IMR-90 (cell line): ENCODE measurements around the gene HSPA6. TPM values are rescaled to one million over a fixed set of nuclear protein-coding genes. Genes with fewer than 3 reads are reported as not detected.

ENCODE experiments used
- ATAC-seq: fragments of 200-7000 bp; cut with Tn5 transposase; 2 replicates; pipeline ENCODE4 v1.9.1; 2020; ENCODE audit warnings: low read depth, mild to moderate bottlenecking, moderate library complexity
- BruUV-seq: library from RNA; stranded (reverse); fragments of 400-500 nt; replicated peaks from 2 replicates; lab custom pipeline; 2021; lab: Mats Ljungman, UMichigan
- CTCF ChIA-PET: fragments of 300-600 bp; formaldehyde crosslinking; extraction: SDS; loops from one replicate; lab custom pipeline; 2021; ENCODE audit warnings: antibody characterized with exemption; lab: Yijun Ruan, JAX
- POLR2A ChIA-PET: fragments of 300-600 bp; sonication (Branson Sonifier 250); formaldehyde crosslinking; loops from one replicate; lab custom pipeline; 2022; ENCODE audit warnings: antibody characterized with exemption; ENCODE audit not compliant: unreplicated experiment; lab: Charles Lee
- DNase-seq: peaks from one replicate; pipeline ENCODE4 v3.0.0; 2013
- H2AFZ ChIP-seq: replicated peaks from 2 replicates; pipeline ENCODE3; 2013; ENCODE audit warnings: low read length, mild to moderate bottlenecking; ENCODE audit not compliant: poor library complexity
- H2AK5ac ChIP-seq: 2 replicates; pipeline ENCODE4 v1.6.1; 2013; ENCODE audit warnings: low read depth, low read length, inconsistent platforms
- H2AK9ac ChIP-seq: replicated peaks from 2 replicates; pipeline ENCODE3; 2013; ENCODE audit warnings: mild to moderate bottlenecking, low read depth, low read length, moderate library complexity; ENCODE audit not compliant: poor library complexity
- H2BK120ac ChIP-seq: 2 replicates; pipeline ENCODE4 v1.6.1; 2013; ENCODE audit warnings: low read depth, low read length, inconsistent platforms
- H2BK15ac ChIP-seq: 3 replicates; pipeline ENCODE4 v1.6.1; 2013; ENCODE audit warnings: low read depth, low read length, inconsistent platforms
- H2BK20ac ChIP-seq: 2 replicates; pipeline ENCODE4 v1.6.1; 2013; ENCODE audit warnings: low read depth, mild to moderate bottlenecking, inconsistent platforms, low read length, moderate library complexity
- H2BK5ac ChIP-seq: 2 replicates; pipeline ENCODE4 v1.6.1; 2013; ENCODE audit warnings: mild to moderate bottlenecking, low read depth, low read length, inconsistent platforms; ENCODE audit not compliant: poor library complexity, severe bottlenecking
- H3K14ac ChIP-seq: replicated peaks from 2 replicates; pipeline ENCODE4 v1.6.1; 2013; ENCODE audit warnings: low read depth, low read length, inconsistent platforms
- H3K18ac ChIP-seq: 2 replicates; pipeline ENCODE4 v1.6.1; 2013; ENCODE audit warnings: low read depth, low read length, control low read depth
- H3K23ac ChIP-seq: 2 replicates; pipeline ENCODE4 v1.6.1; 2013; ENCODE audit warnings: low read depth, low read length, inconsistent platforms
- H3K27ac ChIP-seq: 2 replicates; pipeline ENCODE4 v1.5.1; 2013; ENCODE audit warnings: mild to moderate bottlenecking, control low read depth, low read length; ENCODE audit not compliant: insufficient read depth
- H3K27me3 ChIP-seq: 2 replicates; pipeline ENCODE4 v1.6.1; 2013; ENCODE audit warnings: low read length; ENCODE audit not compliant: control insufficient read depth, insufficient read depth
- H3K36me3 ChIP-seq: 2 replicates; pipeline ENCODE4 v1.6.1; 2013; ENCODE audit warnings: low read length, mixed read lengths; ENCODE audit not compliant: control insufficient read depth, insufficient read depth
- H3K4ac ChIP-seq: 2 replicates; pipeline ENCODE4 v1.6.1; 2013; ENCODE audit warnings: low read depth, low read length, inconsistent platforms
- H3K4me1 ChIP-seq: 2 replicates; pipeline ENCODE4 v1.6.1; 2013; ENCODE audit warnings: low read length, mixed read lengths; ENCODE audit not compliant: control insufficient read depth, insufficient read depth
- H3K4me2 ChIP-seq: 2 replicates; pipeline ENCODE4 v1.6.1; 2013; ENCODE audit warnings: low read depth, mild to moderate bottlenecking, control low read depth, low read length, moderate library complexity
- H3K4me3 ChIP-seq: 2 replicates; pipeline ENCODE4 v1.5.1; 2013; ENCODE audit warnings: low read depth, mild to moderate bottlenecking, control low read depth, low read length, moderate library complexity; ENCODE audit not compliant: insufficient read depth
- H3K56ac ChIP-seq: 2 replicates; pipeline ENCODE4 v1.6.1; 2013; ENCODE audit warnings: low read length, inconsistent platforms; ENCODE audit not compliant: insufficient read depth; ENCODE audit errors: extremely low read depth
- H3K79me1 ChIP-seq, 2 experiments: 2 replicates each; pipeline ENCODE4 v1.6.1; 2013; ENCODE audit warnings: low read length in 2 of 2, inconsistent platforms in 1 of 2, low read depth in 1 of 2
- H3K9ac ChIP-seq: 2 replicates; pipeline ENCODE4 v1.6.1; 2013; ENCODE audit warnings: low read depth, low read length, control low read depth
- H3K9me1 ChIP-seq: 2 replicates; pipeline ENCODE4 v1.6.1; 2013; ENCODE audit warnings: low read length, inconsistent platforms; ENCODE audit not compliant: insufficient read depth
- H3K9me3 ChIP-seq: 2 replicates; pipeline ENCODE4 v1.6.1; 2013; ENCODE audit warnings: low read length; ENCODE audit not compliant: control insufficient read depth, insufficient read depth
- H4K20me1 ChIP-seq: 2 replicates; pipeline ENCODE4 v1.6.1; 2013; ENCODE audit warnings: low read length, inconsistent platforms; ENCODE audit not compliant: insufficient read depth
- H4K5ac ChIP-seq: 2 replicates; pipeline ENCODE4 v1.6.1; 2013; ENCODE audit warnings: mild to moderate bottlenecking, low read depth, low read length, control low read depth
- H4K8ac ChIP-seq, 2 experiments: 2 replicates each; pipeline ENCODE4 v1.6.1; 2013; ENCODE audit warnings: low read depth in 2 of 2, low read length in 2 of 2, control low read depth in 1 of 2, inconsistent platforms in 1 of 2
- H4K91ac ChIP-seq: 2 replicates; pipeline ENCODE4 v1.6.1; 2013; ENCODE audit warnings: low read depth, low read length, inconsistent platforms; ENCODE audit not compliant: insufficient read depth
- BHLHE40 ChIP-seq: fragments of 150-350 bp; IDR thresholded peaks from 2 replicates; pipeline ENCODE4 v1.6.1; 2016; ENCODE audit warnings: mild to moderate bottlenecking, low read depth, low read length
- CEBPB ChIP-seq: IDR thresholded peaks from 2 replicates; pipeline ENCODE4 v1.6.1; 2012; ENCODE audit warnings: low read depth, low read length, improper control_type of control experiment
- CHD1 ChIP-seq: IDR thresholded peaks from 2 replicates; pipeline ENCODE4 v1.6.1; 2012; ENCODE audit warnings: low read depth, low read length, improper control_type of control experiment
- FOS ChIP-seq: fragments of 150-350 bp; IDR thresholded peaks from 2 replicates; pipeline ENCODE4 v1.6.1; 2016; ENCODE audit warnings: low read depth, low read length
- MAFK ChIP-seq: IDR thresholded peaks from 2 replicates; pipeline ENCODE4 v1.6.1; 2012; ENCODE audit warnings: low read depth, low read length, improper control_type of control experiment
- MAZ ChIP-seq: IDR thresholded peaks from 2 replicates; pipeline ENCODE4 v1.6.1; 2012; ENCODE audit warnings: low read depth, mild to moderate bottlenecking, low read length, improper control_type of control experiment, moderate library complexity, borderline replicate concordance
- MXI1 ChIP-seq: IDR thresholded peaks from 2 replicates; pipeline ENCODE4 v1.6.1; 2012; ENCODE audit warnings: low read depth, mild to moderate bottlenecking, low read length, moderate library complexity, borderline replicate concordance
- NFE2L2 ChIP-seq: fragments of 150-350 bp; IDR thresholded peaks from 2 replicates; pipeline ENCODE4 v1.6.1; 2016; ENCODE audit warnings: low read depth, mild to moderate bottlenecking, low read length
- POLR2A ChIP-seq: IDR thresholded peaks from 2 replicates; pipeline ENCODE4 v1.6.1; 2012; ENCODE audit warnings: mild to moderate bottlenecking, low read depth, low read length
- RAD21 ChIP-seq: IDR thresholded peaks from 2 replicates; pipeline ENCODE4 v1.6.1; 2012; ENCODE audit warnings: low read length, improper control_type of control experiment
- RCOR1 ChIP-seq: IDR thresholded peaks from 2 replicates; pipeline ENCODE4 v1.6.1; 2012; ENCODE audit warnings: mild to moderate bottlenecking, low read length, improper control_type of control experiment; ENCODE audit not compliant: insufficient replicate concordance
- RFX5 ChIP-seq: IDR thresholded peaks from 2 replicates; pipeline ENCODE4 v1.8.0; 2012; ENCODE audit warnings: low read depth, mild to moderate bottlenecking, low read length, moderate library complexity
- SMC3 ChIP-seq: fragments of 150-350 bp; IDR thresholded peaks from 2 replicates; pipeline ENCODE4 v1.6.1; 2016; ENCODE audit warnings: low read depth, mild to moderate bottlenecking, antibody characterized with exemption, low read length, moderate library complexity
- WGBS, 2 experiments: methylation state at CpG; one replicate each; pipeline versions ENCODE4 v1.1.5 to v1.1.7; 2013; ENCODE audit warnings: missing lambda C conversion rate in 2 of 2; ENCODE audit not compliant: insufficient read length in 1 of 2; ENCODE audit errors: extremely low coverage in 2 of 2; 5-methylcytosine and 5-hydroxymethylcytosine counted together
- dilution Hi-C: fragments of 300-500 bp; cut with HindIII; formaldehyde crosslinking; loops from one replicate; pipeline ENCODE4 v1.14.3; 2018; ENCODE audit warnings: low sequenced_read_pairs; ENCODE audit not compliant: unreplicated experiment
- in situ Hi-C: fragments of 300-500 bp; cut with MboI; formaldehyde crosslinking; loops from 3 replicates; pipeline ENCODE4 v1.14.3; 2019; ENCODE audit warnings: low sequenced_read_pairs, inconsistent platforms, mixed read lengths
- intact Hi-C: fragments of 100-400 bp; cut with micrococcal nuclease; formaldehyde crosslinking; loops from 2 replicates; pipeline ENCODE4 v1.10.0; 2022
- polyA plus RNA-seq, 3 experiments: library from polyadenylated mRNA; depleted of rRNA; stranded (reverse); fragments of >200 nt; gene quantifications; 2 replicates each; pipeline ENCODE4 v1.2.3, GENCODE V29; 2012; ENCODE audit warnings: low replicate concordance in 1 of 3
- total RNA-seq: library from RNA; depleted of rRNA; stranded (reverse); fragments of >200 nt; gene quantifications from 2 replicates; pipeline ENCODE4 v1.2.3, GENCODE V29; 2012
- TF ChIP-seq, protein P1 (sequence below): fragments of 150-350 bp; IDR thresholded peaks from 2 replicates; pipeline ENCODE4 v1.6.1; 2016; ENCODE audit warnings: low read depth, mild to moderate bottlenecking, low read length, moderate library complexity, borderline replicate concordance
- TF ChIP-seq, protein P2 (sequence below): fragments of 150-350 bp; IDR thresholded peaks from 2 replicates; pipeline ENCODE4 v1.6.1; 2017; ENCODE audit warnings: mild to moderate bottlenecking, antibody characterized with exemption, low read length, low read depth
- TF ChIP-seq, protein P3 (sequence below): conservative IDR thresholded peaks from 2 replicates; pipeline ENCODE4 v1.5.1; 2012; ENCODE audit warnings: mild to moderate bottlenecking, low read depth, low read length, improper control_type of control experiment

Gene HSPA6
- total and polyA plus RNA-seq, 2 of the 4 experiments (the other 2 are of a cell fraction): 0.54 to 0.67 TPM

DNA sequence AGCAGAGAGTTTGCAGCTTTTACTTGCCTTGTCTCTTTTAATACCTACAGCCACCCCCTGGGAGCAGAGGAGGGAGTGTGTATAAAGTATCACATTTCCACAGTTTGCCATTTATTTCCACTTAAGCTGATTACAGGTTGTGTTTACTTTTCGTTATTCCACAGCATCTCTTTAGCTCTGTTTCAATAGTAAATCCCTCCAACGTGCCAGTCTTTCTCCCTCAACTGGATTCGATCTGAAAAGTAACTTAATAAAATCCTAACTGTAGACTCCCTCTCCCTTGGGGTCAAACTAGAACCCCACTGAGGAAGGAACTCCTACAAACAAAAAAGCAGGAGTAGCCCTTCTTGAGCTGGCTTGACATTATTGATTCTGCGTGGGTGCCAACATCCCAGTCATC lies 22.2 kb upstream of the HSPA6 start:
- no peaks in the 10 kb centered on the region for H3K79me1 ChIP-seq
- TF ChIP-seq MAZ (no peak), RCOR1 (no peak), CEBPB (no peak), MXI1 (no peak), FOS (no peak), CHD1 (no peak), SMC3 (no peak), POLR2A (no peak), NFE2L2 (no peak), RAD21 (no peak), MAFK (no peak), RFX5 (no peak), BHLHE40 (no peak)
- TF ChIP-seq, protein P1, sequence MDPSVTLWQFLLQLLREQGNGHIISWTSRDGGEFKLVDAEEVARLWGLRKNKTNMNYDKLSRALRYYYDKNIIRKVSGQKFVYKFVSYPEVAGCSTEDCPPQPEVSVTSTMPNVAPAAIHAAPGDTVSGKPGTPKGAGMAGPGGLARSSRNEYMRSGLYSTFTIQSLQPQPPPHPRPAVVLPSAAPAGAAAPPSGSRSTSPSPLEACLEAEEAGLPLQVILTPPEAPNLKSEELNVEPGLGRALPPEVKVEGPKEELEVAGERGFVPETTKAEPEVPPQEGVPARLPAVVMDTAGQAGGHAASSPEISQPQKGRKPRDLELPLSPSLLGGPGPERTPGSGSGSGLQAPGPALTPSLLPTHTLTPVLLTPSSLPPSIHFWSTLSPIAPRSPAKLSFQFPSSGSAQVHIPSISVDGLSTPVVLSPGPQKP: no peak
- TF ChIP-seq, protein P2, sequence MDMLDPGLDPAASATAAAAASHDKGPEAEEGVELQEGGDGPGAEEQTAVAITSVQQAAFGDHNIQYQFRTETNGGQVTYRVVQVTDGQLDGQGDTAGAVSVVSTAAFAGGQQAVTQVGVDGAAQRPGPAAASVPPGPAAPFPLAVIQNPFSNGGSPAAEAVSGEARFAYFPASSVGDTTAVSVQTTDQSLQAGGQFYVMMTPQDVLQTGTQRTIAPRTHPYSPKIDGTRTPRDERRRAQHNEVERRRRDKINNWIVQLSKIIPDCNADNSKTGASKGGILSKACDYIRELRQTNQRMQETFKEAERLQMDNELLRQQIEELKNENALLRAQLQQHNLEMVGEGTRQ: no peak
- TF ChIP-seq, protein P3, sequence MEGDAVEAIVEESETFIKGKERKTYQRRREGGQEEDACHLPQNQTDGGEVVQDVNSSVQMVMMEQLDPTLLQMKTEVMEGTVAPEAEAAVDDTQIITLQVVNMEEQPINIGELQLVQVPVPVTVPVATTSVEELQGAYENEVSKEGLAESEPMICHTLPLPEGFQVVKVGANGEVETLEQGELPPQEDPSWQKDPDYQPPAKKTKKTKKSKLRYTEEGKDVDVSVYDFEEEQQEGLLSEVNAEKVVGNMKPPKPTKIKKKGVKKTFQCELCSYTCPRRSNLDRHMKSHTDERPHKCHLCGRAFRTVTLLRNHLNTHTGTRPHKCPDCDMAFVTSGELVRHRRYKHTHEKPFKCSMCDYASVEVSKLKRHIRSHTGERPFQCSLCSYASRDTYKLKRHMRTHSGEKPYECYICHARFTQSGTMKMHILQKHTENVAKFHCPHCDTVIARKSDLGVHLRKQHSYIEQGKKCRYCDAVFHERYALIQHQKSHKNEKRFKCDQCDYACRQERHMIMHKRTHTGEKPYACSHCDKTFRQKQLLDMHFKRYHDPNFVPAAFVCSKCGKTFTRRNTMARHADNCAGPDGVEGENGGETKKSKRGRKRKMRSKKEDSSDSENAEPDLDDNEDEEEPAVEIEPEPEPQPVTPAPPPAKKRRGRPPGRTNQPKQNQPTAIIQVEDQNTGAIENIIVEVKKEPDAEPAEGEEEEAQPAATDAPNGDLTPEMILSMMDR: no peak
- H3K9ac ChIP-seq: no peak overlapping the region
- H3K56ac ChIP-seq: no peak overlapping the region
- in situ Hi-C loops: no loop called here
- no peak overlapping the region for H3K18ac ChIP-seq
- H2AK9ac ChIP-seq: no peak overlapping the region
- H4K91ac ChIP-seq: no peak overlapping the region
- H3K4ac ChIP-seq: no peak overlapping the region
- no peak overlapping the region for H3K23ac ChIP-seq
- H3K4me3 ChIP-seq: no peak overlapping the region
- WGBS, 2 experiments: no CpG with 5 or more reads among the region's 4 CpGs
- no peaks in the 10 kb centered on the region for H3K9me3 ChIP-seq
- H4K20me1 ChIP-seq: no peaks in the 10 kb centered on the region
- H2BK15ac ChIP-seq: no peak overlapping the region
- no peak overlapping the region for H4K8ac ChIP-seq
- POLR2A ChIA-PET: no interaction called here
- H3K4me1 ChIP-seq: peaks cover 3% of the 10 kb centered on the region
- ATAC-seq: no peak
- no peaks in the 10 kb centered on the region for H3K36me3 ChIP-seq
- no peak overlapping the region for H2BK120ac ChIP-seq
- no TSS peak for BruUV-seq
- CTCF ChIA-PET: no interaction called here
- H3K27ac ChIP-seq: no peak overlapping the region
- no peak overlapping the region for H2BK5ac ChIP-seq
- no peak overlapping the region for H3K4me2 ChIP-seq
- H2AK5ac ChIP-seq: no peak overlapping the region
- DNase-seq: no peak
- dilution Hi-C loops: no loop called here
- no peak overlapping the region for H3K14ac ChIP-seq
- H3K27me3 ChIP-seq: peaks cover 10% of the 10 kb centered on the region
- H2BK20ac ChIP-seq: no peak overlapping the region
- no peak overlapping the region for H4K5ac ChIP-seq
- intact Hi-C loops: no loop called here
- no peak overlapping the region for H2AFZ ChIP-seq
- H3K9me1 ChIP-seq: 0 out of 2 replicates have a peak, but pooled peaks cover 5% of the 10 kb centered on the region
